ENCODE data around the gene PRRT2. TPM values are rescaled to one million over a fixed set of nuclear protein-coding genes. Genes with fewer than 3 reads are reported as not detected.

Gene PRRT2
- total RNA-seq, 2 experiments from 2014 or later = 0.09 to 3.4 TPM

DNA sequence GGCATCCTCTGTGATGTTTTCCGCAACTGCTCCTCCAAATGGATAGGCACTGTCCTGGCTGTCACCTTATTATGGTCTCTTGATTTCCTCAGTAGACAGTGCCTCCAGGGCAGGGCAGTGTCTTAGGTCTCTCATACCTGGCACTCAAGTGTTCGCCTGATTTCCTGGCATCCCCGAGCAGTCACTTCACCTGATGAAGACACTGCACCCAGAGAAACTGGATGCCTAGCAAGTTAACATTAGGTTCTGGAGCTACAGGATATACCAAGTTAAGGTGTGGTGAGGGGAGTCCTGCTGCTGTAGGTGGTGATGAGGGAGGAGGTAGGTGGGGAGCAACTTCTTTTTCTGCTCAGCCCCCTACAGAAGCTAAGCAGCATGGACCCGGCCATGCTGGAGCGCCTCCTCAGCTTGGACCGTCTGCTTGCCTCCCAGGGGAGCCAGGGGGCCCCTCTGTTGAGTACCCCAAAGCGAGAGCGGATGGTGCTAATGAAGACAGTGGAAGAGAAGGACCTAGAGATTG, 9.5 kb upstream of the PRRT2 start:
- no peak for TF ChIP-seq EZH2phosphoT487 (IDR thresholded peaks at IDR 0.05; ENCODE audit: borderline replicate concordance, low read depth, low read length)
- TF ChIP-seq, protein P1, sequence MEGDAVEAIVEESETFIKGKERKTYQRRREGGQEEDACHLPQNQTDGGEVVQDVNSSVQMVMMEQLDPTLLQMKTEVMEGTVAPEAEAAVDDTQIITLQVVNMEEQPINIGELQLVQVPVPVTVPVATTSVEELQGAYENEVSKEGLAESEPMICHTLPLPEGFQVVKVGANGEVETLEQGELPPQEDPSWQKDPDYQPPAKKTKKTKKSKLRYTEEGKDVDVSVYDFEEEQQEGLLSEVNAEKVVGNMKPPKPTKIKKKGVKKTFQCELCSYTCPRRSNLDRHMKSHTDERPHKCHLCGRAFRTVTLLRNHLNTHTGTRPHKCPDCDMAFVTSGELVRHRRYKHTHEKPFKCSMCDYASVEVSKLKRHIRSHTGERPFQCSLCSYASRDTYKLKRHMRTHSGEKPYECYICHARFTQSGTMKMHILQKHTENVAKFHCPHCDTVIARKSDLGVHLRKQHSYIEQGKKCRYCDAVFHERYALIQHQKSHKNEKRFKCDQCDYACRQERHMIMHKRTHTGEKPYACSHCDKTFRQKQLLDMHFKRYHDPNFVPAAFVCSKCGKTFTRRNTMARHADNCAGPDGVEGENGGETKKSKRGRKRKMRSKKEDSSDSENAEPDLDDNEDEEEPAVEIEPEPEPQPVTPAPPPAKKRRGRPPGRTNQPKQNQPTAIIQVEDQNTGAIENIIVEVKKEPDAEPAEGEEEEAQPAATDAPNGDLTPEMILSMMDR (conservative IDR thresholded peaks at IDR 0.05; ENCODE audit: low read length) = no peak

DNA sequence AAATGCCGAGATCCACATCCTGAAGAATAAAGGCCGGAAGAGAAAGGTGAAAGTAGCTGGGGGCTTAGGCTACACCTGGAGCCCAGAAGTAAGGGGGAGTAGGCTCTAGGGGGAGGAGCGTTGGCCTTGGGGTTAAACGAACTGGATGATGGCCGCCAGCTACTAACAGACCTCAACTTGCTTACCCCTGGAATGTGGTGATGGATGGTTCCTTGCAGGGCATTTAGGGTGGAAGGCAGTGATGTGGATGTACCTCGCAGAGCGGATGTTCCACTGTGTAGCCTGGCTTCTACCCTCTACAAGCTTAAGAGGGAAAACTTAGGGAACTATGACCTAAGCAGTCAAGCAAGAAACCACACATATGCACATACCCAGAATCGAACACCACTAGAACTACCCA, 8.0 kb upstream of the PRRT2 start:
- Histone ChIP-seq H3K9me3 (ENCODE audit: low read length) (no peaks in the 10 kb centered on the region), H3K4me1 (ENCODE audit: insufficient read depth, low read length, poor library complexity, severe bottlenecking) (peaks cover 40% of the 10 kb centered on the region), H3K4me3 (ENCODE audit: low read depth, low read length, poor library complexity, severe bottlenecking) (peak overlapping the region; percentile 71), H3K79me2 (ENCODE audit: insufficient read depth, low read depth, low read length) (peaks cover 12% of the 10 kb centered on the region; the same call in 1 of the 2 replicates), H3K27ac (ENCODE audit: low read depth, low read length, poor library complexity, severe bottlenecking) (peak overlapping the region; percentile 88), H2AFZ (ENCODE audit: low read length) (no peak overlapping the region), H3K4me2 (ENCODE audit: low read length) (peak overlapping the region; percentile 91), H3K9me2 (ENCODE audit: insufficient read depth, low read length) (no peaks in the 10 kb centered on the region), H3K36me3 (ENCODE audit: insufficient read depth, low read length) (peaks cover 78% of the 10 kb centered on the region), H4K20me1 (ENCODE audit: insufficient read depth, low read length) (peaks cover 8% of the 10 kb centered on the region)
- ChIA-PET POLR2A (interaction anchor here (0.7 to 2.5 kb wide), 8 partner anchors 9 to 103 kb away, joined by 3 to 19 read pairs (median 4); partner anchors contain the start of genes KIF22 and PAGR1), CTCF (ENCODE audit: unreplicated experiment) (interaction anchor here (0.8 to 1.1 kb wide), 2 partner anchors 10 to 12 kb away, joined by 3 read pairs; partner anchors contain the start of gene PAGR1)
- peak; percentile 43 for DNase-seq (ENCODE audit: low spot score)
- TF ChIP-seq, protein P1 (conservative IDR thresholded peaks at IDR 0.05; ENCODE audit: low read length) = no peak
- no peak for TF ChIP-seq EZH2phosphoT487 (IDR thresholded peaks at IDR 0.05; ENCODE audit: borderline replicate concordance, low read depth, low read length)
- intact Hi-C loops (cut with micrococcal nuclease; ENCODE audit: unreplicated experiment) = no loop called here
- BruUV-seq (replicated peaks) = TSS peak; percentile 24

More for the DNA sequence above, 9.5 kb upstream of the PRRT2 start:
- H3K4me2 ChIP-seq (ENCODE audit: low read length) = no peak overlapping the region
- no peak for DNase-seq (ENCODE audit: low spot score)
- H3K4me3 ChIP-seq (ENCODE audit: low read depth, low read length, poor library complexity, severe bottlenecking) = no peak overlapping the region
- H4K20me1 ChIP-seq (ENCODE audit: insufficient read depth, low read length) = no peaks in the 10 kb centered on the region
- no TSS peak for BruUV-seq (replicated peaks)
- H3K9me3 ChIP-seq (ENCODE audit: low read length) = no peaks in the 10 kb centered on the region
- H3K79me2 ChIP-seq (ENCODE audit: insufficient read depth, low read depth, low read length) = no peaks in the 10 kb centered on the region; the same call in 1 of the 2 replicates
- no peaks in the 10 kb centered on the region for H3K9me2 ChIP-seq (ENCODE audit: insufficient read depth, low read length)
- POLR2A ChIA-PET = interaction anchor here (2.4 to 2.5 kb wide), 2 partner anchors 9 to 12 kb away, joined by 13 to 19 read pairs; partner anchors contain the start of gene KIF22
- H3K4me1 ChIP-seq (ENCODE audit: insufficient read depth, low read length, poor library complexity, severe bottlenecking) = peaks cover 30% of the 10 kb centered on the region
- H3K27ac ChIP-seq (ENCODE audit: low read depth, low read length, poor library complexity, severe bottlenecking) = peak overlapping the region; percentile 88
- no peak overlapping the region for H2AFZ ChIP-seq (ENCODE audit: low read length)
- peaks cover 78% of the 10 kb centered on the region for H3K36me3 ChIP-seq (ENCODE audit: insufficient read depth, low read length)
- CTCF ChIA-PET (ENCODE audit: unreplicated experiment) = no interaction called here
- intact Hi-C loops (cut with micrococcal nuclease; ENCODE audit: unreplicated experiment) = no loop called here

Data from OCI-LY7 (cell line).